Measurements from ENCODE around the gene THSD4.

Gene THSD4

DNA sequence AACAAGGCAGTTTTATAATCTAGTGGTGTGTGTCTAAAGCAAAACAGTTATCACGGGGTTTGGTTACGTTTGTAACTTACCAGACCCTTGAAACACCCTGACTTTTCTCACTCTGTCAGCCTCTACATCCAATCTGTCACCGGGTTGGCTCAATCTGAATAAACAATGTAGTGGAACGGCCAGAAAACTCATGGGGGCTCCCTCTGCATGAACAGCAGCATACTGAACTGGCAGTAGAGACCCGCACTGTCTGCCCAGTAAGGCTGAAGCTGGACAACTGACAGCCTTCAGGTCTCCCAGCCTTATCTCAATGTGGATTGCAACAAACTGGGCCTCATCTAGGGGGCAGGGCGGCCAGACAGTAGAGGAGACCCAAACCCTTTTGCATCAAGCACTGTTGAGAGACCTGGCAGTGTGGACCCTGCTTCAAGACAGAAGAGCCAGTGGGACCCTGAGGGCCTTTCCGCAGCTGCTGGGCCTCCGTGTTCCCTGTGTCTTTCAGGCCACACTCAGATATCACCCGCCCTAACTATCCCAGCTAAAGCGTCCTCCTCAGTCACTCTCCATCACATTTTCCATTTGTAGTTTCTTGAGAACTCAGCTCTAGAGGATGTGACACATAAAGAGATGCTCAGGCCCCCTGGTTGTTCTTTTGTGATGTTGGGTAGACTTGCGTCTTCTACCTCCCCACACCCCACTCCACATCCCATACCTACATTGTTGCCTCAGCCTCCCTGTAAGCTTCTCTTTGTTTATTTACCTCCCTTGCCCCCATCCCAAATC, 513.9 kb downstream of the THSD4 start:
- no peaks in the 10 kb centered on the region for H3K27me3 ChIP-seq (ENCODE audit: control insufficient read depth, low read length)
- no peak overlapping the region for H3K4me2 ChIP-seq (ENCODE audit: low read length)
- no peaks in the 10 kb centered on the region for H4K20me1 ChIP-seq (ENCODE audit: control insufficient read depth, insufficient read depth, low read depth, low read length)
- no peak overlapping the region for H3K27ac ChIP-seq (ENCODE audit: low read depth, low read length)
- H3K4me3 ChIP-seq (ENCODE audit: low read length) = no peak overlapping the region
- H3K36me3 ChIP-seq (ENCODE audit: control insufficient read depth, low read length) = no peaks in the 10 kb centered on the region
- H3K4me1 ChIP-seq (ENCODE audit: control insufficient read depth, low read length) = no peaks in the 10 kb centered on the region
- no peaks in the 10 kb centered on the region for H3F3A ChIP-seq (ENCODE audit: control insufficient read depth, insufficient read depth)
- TF ChIP-seq, protein P1, sequence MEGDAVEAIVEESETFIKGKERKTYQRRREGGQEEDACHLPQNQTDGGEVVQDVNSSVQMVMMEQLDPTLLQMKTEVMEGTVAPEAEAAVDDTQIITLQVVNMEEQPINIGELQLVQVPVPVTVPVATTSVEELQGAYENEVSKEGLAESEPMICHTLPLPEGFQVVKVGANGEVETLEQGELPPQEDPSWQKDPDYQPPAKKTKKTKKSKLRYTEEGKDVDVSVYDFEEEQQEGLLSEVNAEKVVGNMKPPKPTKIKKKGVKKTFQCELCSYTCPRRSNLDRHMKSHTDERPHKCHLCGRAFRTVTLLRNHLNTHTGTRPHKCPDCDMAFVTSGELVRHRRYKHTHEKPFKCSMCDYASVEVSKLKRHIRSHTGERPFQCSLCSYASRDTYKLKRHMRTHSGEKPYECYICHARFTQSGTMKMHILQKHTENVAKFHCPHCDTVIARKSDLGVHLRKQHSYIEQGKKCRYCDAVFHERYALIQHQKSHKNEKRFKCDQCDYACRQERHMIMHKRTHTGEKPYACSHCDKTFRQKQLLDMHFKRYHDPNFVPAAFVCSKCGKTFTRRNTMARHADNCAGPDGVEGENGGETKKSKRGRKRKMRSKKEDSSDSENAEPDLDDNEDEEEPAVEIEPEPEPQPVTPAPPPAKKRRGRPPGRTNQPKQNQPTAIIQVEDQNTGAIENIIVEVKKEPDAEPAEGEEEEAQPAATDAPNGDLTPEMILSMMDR (IDR thresholded peaks at IDR 0.05; ENCODE audit: low read depth, low read length, poor library complexity, severe bottlenecking) = no peak
- no peak for TF ChIP-seq EZH2phosphoT487 (IDR thresholded peaks at IDR 0.05; ENCODE audit: borderline replicate concordance, low read length)
- no peaks in the 10 kb centered on the region for H3K79me2 ChIP-seq (ENCODE audit: control insufficient read depth, low read length)
- no peaks in the 10 kb centered on the region for H3K9me2 ChIP-seq (replicated peaks; ENCODE audit: control insufficient read depth, low read length)
- H3K9me3 ChIP-seq (ENCODE audit: control insufficient read depth, insufficient read depth, low read length) = no peaks in the 10 kb centered on the region

DNA sequence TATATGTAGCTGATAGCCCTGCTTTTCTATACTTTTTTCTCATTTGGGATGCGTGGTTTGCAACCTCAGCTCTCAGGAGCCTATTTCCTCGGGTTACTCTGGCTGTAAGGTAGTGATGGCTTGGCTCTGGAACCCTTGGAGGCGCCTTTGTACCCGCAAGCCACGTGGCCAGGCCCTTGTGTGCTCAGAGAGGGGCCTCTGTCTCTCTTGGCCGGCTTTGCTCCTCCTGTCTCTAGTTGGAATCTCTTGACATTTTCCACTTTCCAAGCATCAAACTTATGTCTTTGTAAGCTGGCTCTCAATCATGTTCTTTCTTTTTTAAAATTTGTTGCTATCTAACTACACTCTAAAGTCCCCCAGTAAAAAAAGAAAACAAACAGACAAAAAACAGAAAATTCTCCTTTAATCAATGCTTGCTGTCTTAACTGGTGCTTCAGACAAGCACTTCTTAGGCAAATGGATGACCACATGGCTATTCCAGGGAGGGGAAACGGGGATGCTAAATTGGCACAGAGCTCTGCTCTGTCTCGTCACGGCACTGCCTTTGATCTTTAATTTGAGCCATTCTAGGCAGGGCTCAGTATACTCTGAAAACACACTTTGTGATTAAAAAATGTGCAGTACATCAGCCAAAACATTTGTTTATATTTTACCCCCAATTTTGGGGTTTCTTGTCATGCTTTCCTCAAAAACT, 514.7 kb downstream of the THSD4 start:
- Histone ChIP-seq H3K27me3 (ENCODE audit: control insufficient read depth, low read length) (no peaks in the 10 kb centered on the region), H3K79me2 (ENCODE audit: control insufficient read depth, low read length) (no peaks in the 10 kb centered on the region), H3K36me3 (ENCODE audit: control insufficient read depth, low read length) (no peaks in the 10 kb centered on the region), H3K9me3 (ENCODE audit: control insufficient read depth, insufficient read depth, low read length) (no peaks in the 10 kb centered on the region), H3K27ac (ENCODE audit: low read depth, low read length) (no peak overlapping the region), H3F3A (ENCODE audit: control insufficient read depth, insufficient read depth) (no peaks in the 10 kb centered on the region), H4K20me1 (ENCODE audit: control insufficient read depth, insufficient read depth, low read depth, low read length) (no peaks in the 10 kb centered on the region), H3K4me3 (ENCODE audit: low read length) (no peak overlapping the region), H3K4me2 (ENCODE audit: low read length) (no peak overlapping the region), H3K4me1 (ENCODE audit: control insufficient read depth, low read length) (no peaks in the 10 kb centered on the region), H3K9me2 (replicated peaks; ENCODE audit: control insufficient read depth, low read length) (no peaks in the 10 kb centered on the region)
- TF ChIP-seq, protein P1 (IDR thresholded peaks at IDR 0.05; ENCODE audit: low read depth, low read length, poor library complexity, severe bottlenecking) = no peak
- TF ChIP-seq EZH2phosphoT487 (IDR thresholded peaks at IDR 0.05; ENCODE audit: borderline replicate concordance, low read length) = no peak

- no peaks in the 10 kb centered on the region for H3K9me3 ChIP-seq (ENCODE audit: control insufficient read depth, insufficient read depth, low read length)
- no peaks in the 10 kb centered on the region for H3K79me2 ChIP-seq (ENCODE audit: control insufficient read depth, low read length)
- TF ChIP-seq EZH2phosphoT487 (IDR thresholded peaks at IDR 0.05; ENCODE audit: borderline replicate concordance, low read length) = no peak
- TF ChIP-seq, protein P1 (IDR thresholded peaks at IDR 0.05; ENCODE audit: low read depth, low read length, poor library complexity, severe bottlenecking) = no peak
- H3K4me2 ChIP-seq (ENCODE audit: low read length) = no peak overlapping the region
- no peaks in the 10 kb centered on the region for H3K4me1 ChIP-seq (ENCODE audit: control insufficient read depth, low read length)
- no peaks in the 10 kb centered on the region for H3F3A ChIP-seq (ENCODE audit: control insufficient read depth, insufficient read depth)
- H3K9me2 ChIP-seq (replicated peaks; ENCODE audit: control insufficient read depth, low read length) = no peaks in the 10 kb centered on the region
- no peak overlapping the region for H3K4me3 ChIP-seq (ENCODE audit: low read length)
- no peaks in the 10 kb centered on the region for H4K20me1 ChIP-seq (ENCODE audit: control insufficient read depth, insufficient read depth, low read depth, low read length)
- no peaks in the 10 kb centered on the region for H3K36me3 ChIP-seq (ENCODE audit: control insufficient read depth, low read length)
- H3K27me3 ChIP-seq (ENCODE audit: control insufficient read depth, low read length) = no peaks in the 10 kb centered on the region
- no peak overlapping the region for H3K27ac ChIP-seq (ENCODE audit: low read depth, low read length)
Observed at GRCh38 chr15:71630475-71630809, 515.2 kb downstream of the THSD4 start.
